ENCODE results near the gene COBLL1. TPM values are rescaled to one million over a fixed set of nuclear protein-coding genes. Genes with fewer than 3 reads are reported as not detected.

The COBLL1 gene
- total and polyA plus RNA-seq, 4 donors, result 16.3 to 114 (median 36.4) TPM

DNA sequence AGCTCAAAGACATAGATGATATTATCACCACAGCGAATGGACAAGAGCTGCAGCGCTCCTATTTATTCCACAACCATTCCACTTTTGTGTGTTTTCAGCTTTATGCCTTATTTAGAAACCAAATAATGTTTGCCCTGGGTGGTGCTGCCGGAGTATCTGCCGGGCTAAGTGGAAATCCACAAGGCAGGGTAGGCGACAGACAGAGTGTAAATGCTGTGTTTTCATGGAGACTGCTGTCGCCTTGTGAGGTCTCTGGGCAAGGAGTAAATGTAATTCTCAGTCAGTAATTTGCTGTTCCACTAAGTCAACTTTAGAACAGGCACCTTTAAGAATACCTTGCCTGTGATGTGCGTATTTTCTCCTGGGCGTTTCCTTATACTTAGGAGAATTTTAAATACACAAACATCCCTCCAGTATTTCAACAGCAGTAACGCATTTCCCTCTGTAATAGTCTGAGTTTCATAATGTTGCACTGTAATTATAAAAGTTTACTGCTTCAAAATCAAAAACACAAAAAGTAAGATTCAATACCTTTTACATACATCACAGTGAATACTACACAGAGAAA is 60.9 kb downstream of the COBLL1 start:
- no peak overlapping the region for H3K27ac ChIP-seq (ENCODE audit: low read depth in 1 of 2, low read length in 2 of 2)
- no peaks in the 10 kb centered on the region for H3K27me3 ChIP-seq (ENCODE audit: control insufficient read depth in 4 of 4, insufficient read depth in 4 of 4, low read length in 3 of 4)
- H3K4me1 ChIP-seq (ENCODE audit: control insufficient read depth in 4 of 4, insufficient read depth in 4 of 4, low read length in 3 of 4), result peaks cover 0 to 7% (median 4%) of the 10 kb centered on the region in 4 donors
- no peak for DNase-seq (ENCODE audit: low spot score)
- H3K9ac ChIP-seq (ENCODE audit: low read depth in 1 of 2, low read length in 2 of 2), result no peak overlapping the region
- no peak overlapping the region for H3K4me3 ChIP-seq (ENCODE audit: low read depth in 1 of 3, low read length in 3 of 3)
- TF ChIP-seq EGR1 (IDR thresholded peaks at IDR 0.05; ENCODE audit: low read depth in 2 of 2) (no peak), FOXA1 (IDR thresholded peaks at IDR 0.05) (no peak), NR2F2 (IDR thresholded peaks at IDR 0.05) (no peak)
- no peaks in the 10 kb centered on the region for H3K9me3 ChIP-seq (ENCODE audit: control insufficient read depth in 4 of 4, low read length in 3 of 4)
- 77% methylated on average over 9 of the region's 9 CpGs for WGBS
- H3K36me3 ChIP-seq (ENCODE audit: control insufficient read depth in 4 of 4, insufficient read depth in 3 of 4, low read depth in 1 of 4, low read length in 3 of 4), result no peaks in the 10 kb centered on the region

DNA sequence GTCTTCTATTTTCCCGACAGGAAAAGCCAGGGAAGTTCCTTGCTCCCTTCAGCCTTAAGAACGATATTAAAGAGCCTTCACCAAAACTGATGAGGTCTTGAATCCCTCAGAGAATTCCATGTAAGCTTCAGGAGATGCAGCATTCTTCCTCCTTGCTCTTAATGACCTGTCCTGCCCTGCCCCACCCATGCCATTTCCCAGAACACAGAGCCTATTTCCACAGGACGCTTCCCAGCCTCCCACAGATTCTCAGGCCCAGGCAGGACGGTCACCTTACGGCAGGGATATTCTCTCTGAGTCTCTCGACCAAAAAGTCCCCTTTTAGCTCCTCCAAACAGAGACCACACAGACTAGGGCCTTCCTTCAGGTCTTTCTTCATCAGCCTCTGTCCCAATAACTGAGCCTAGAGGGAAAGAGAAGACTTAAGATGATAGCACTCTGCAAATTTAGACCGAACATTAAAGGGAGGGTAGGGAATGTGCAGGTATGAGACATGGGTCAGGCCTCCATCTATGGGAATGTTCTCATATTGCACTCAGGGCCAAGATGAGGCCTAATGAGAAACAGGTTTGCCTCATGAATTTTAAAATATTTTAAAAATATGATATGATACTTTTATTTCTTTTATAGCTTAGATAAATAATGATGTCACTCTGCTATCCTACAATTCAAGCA is 62.1 kb downstream of the COBLL1 start:
- 86% methylated on average over 7 of the region's 7 CpGs for WGBS
- H3K27me3 ChIP-seq (ENCODE audit: control insufficient read depth in 4 of 4, insufficient read depth in 4 of 4, low read length in 3 of 4), result no peaks in the 10 kb centered on the region
- no peak overlapping the region for H3K4me3 ChIP-seq (ENCODE audit: low read depth in 1 of 3, low read length in 3 of 3)
- H3K36me3 ChIP-seq (ENCODE audit: control insufficient read depth in 4 of 4, insufficient read depth in 3 of 4, low read depth in 1 of 4, low read length in 3 of 4), result no peaks in the 10 kb centered on the region
- no peak for TF ChIP-seq HNF4G (IDR thresholded peaks at IDR 0.05)
- TF ChIP-seq ATF3 (IDR thresholded peaks at IDR 0.05), result no peak
- TF ChIP-seq NR2F2 (IDR thresholded peaks at IDR 0.05), result no peak
- peaks cover 0 to 7% (median 4%) of the 10 kb centered on the region in 4 donors for H3K4me1 ChIP-seq (ENCODE audit: control insufficient read depth in 4 of 4, insufficient read depth in 4 of 4, low read length in 3 of 4)
- no peak overlapping the region for H3K9ac ChIP-seq (ENCODE audit: low read depth in 1 of 2, low read length in 2 of 2)
- H3K9me3 ChIP-seq (ENCODE audit: control insufficient read depth in 4 of 4, low read length in 3 of 4), result no peaks in the 10 kb centered on the region
- DNase-seq (ENCODE audit: low spot score), result no peak
- H3K27ac ChIP-seq (ENCODE audit: low read depth in 1 of 2, low read length in 2 of 2), result no peak overlapping the region

- no peak for DNase-seq (ENCODE audit: low spot score)
- no peak overlapping the region for H3K9ac ChIP-seq (ENCODE audit: low read depth in 1 of 2, low read length in 2 of 2)
- peaks cover 0 to 7% (median 4%) of the 10 kb centered on the region in 4 donors for H3K4me1 ChIP-seq (ENCODE audit: control insufficient read depth in 4 of 4, insufficient read depth in 4 of 4, low read length in 3 of 4)
- no peak overlapping the region for H3K27ac ChIP-seq (ENCODE audit: low read depth in 1 of 2, low read length in 2 of 2)
- H3K27me3 ChIP-seq (ENCODE audit: control insufficient read depth in 4 of 4, insufficient read depth in 4 of 4, low read length in 3 of 4), result no peaks in the 10 kb centered on the region
- no peak for TF ChIP-seq HNF4G (IDR thresholded peaks at IDR 0.05)
- no peak for TF ChIP-seq RXRA (IDR thresholded peaks at IDR 0.05)
- no peak for TF ChIP-seq TAF1 (conservative IDR thresholded peaks at IDR 0.05)
- TF ChIP-seq GABPA (IDR thresholded peaks at IDR 0.05 in 1 of 2, conservative IDR thresholded peaks at IDR 0.05 in 1 of 2), result no peak
- TF ChIP-seq NR2F2 (IDR thresholded peaks at IDR 0.05), result no peak
- no peak for TF ChIP-seq FOXA2 (IDR thresholded peaks at IDR 0.05)
- TF ChIP-seq RAD21 (IDR thresholded peaks at IDR 0.05), result no peak
- TF ChIP-seq HNF4A (conservative IDR thresholded peaks at IDR 0.05), result no peak
- no peak for TF ChIP-seq JUND (IDR thresholded peaks at IDR 0.05)
- TF ChIP-seq EGR1 (IDR thresholded peaks at IDR 0.05; ENCODE audit: low read depth in 2 of 2), result no peak
- no peak for TF ChIP-seq ATF3 (IDR thresholded peaks at IDR 0.05)
- no peak for TF ChIP-seq SP1 (IDR thresholded peaks at IDR 0.05)
- TF ChIP-seq, protein P1, sequence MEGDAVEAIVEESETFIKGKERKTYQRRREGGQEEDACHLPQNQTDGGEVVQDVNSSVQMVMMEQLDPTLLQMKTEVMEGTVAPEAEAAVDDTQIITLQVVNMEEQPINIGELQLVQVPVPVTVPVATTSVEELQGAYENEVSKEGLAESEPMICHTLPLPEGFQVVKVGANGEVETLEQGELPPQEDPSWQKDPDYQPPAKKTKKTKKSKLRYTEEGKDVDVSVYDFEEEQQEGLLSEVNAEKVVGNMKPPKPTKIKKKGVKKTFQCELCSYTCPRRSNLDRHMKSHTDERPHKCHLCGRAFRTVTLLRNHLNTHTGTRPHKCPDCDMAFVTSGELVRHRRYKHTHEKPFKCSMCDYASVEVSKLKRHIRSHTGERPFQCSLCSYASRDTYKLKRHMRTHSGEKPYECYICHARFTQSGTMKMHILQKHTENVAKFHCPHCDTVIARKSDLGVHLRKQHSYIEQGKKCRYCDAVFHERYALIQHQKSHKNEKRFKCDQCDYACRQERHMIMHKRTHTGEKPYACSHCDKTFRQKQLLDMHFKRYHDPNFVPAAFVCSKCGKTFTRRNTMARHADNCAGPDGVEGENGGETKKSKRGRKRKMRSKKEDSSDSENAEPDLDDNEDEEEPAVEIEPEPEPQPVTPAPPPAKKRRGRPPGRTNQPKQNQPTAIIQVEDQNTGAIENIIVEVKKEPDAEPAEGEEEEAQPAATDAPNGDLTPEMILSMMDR (IDR thresholded peaks at IDR 0.05; ENCODE audit: low read depth, low read length, missing input control), result no peak
- no peak for TF ChIP-seq REST (IDR thresholded peaks at IDR 0.05)
- TF ChIP-seq, protein P2, sequence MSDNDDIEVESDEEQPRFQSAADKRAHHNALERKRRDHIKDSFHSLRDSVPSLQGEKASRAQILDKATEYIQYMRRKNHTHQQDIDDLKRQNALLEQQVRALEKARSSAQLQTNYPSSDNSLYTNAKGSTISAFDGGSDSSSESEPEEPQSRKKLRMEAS (IDR thresholded peaks at IDR 0.05), result no peak
- TF ChIP-seq, protein P3, sequence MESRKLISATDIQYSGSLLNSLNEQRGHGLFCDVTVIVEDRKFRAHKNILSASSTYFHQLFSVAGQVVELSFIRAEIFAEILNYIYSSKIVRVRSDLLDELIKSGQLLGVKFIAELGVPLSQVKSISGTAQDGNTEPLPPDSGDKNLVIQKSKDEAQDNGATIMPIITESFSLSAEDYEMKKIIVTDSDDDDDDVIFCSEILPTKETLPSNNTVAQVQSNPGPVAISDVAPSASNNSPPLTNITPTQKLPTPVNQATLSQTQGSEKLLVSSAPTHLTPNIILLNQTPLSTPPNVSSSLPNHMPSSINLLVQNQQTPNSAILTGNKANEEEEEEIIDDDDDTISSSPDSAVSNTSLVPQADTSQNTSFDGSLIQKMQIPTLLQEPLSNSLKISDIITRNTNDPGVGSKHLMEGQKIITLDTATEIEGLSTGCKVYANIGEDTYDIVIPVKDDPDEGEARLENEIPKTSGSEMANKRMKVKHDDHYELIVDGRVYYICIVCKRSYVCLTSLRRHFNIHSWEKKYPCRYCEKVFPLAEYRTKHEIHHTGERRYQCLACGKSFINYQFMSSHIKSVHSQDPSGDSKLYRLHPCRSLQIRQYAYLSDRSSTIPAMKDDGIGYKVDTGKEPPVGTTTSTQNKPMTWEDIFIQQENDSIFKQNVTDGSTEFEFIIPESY (IDR thresholded peaks at IDR 0.05), result no peak
- TF ChIP-seq FOXA1 (IDR thresholded peaks at IDR 0.05), result no peak
- TF ChIP-seq YY1 (IDR thresholded peaks at IDR 0.05), result no peak
- H3K9me3 ChIP-seq (ENCODE audit: control insufficient read depth in 4 of 4, low read length in 3 of 4), result no peaks in the 10 kb centered on the region
- WGBS, result 90% methylated on average over 3 of the region's 3 CpGs
- no peaks in the 10 kb centered on the region for H3K36me3 ChIP-seq (ENCODE audit: control insufficient read depth in 4 of 4, insufficient read depth in 3 of 4, low read depth in 1 of 4, low read length in 3 of 4)
- no peak overlapping the region for H3K4me3 ChIP-seq (ENCODE audit: low read depth in 1 of 3, low read length in 3 of 3)
Observed at GRCh38 chr2:164778723-164779122, 62.9 kb downstream of the COBLL1 start.
